Measurements from ENCODE around the gene MYLK3.

GRCh38 chr16:46693598-46693997, 54.5 kb downstream of the MYLK3 start:
- TF ChIP-seq POLR2AphosphoS5 (IDR thresholded peaks at IDR 0.05; ENCODE audit: insufficient read depth, low read depth, low read length) (no peak), MYC (IDR thresholded peaks at IDR 0.05; ENCODE audit: low read depth, low read length) (no peak), FOS (IDR thresholded peaks at IDR 0.05; ENCODE audit: borderline replicate concordance, insufficient read depth, low read length) (no peak), CTCF (IDR thresholded peaks at IDR 0.05; ENCODE audit: extremely low read depth in 1 of 2, insufficient read depth in 1 of 2, low read depth in 1 of 2, low read length in 2 of 2) (no peak)
